Activated naive CD4-positive, alpha-beta T cell (primary cell): ENCODE results near the gene TXLNA.

Experiments used
- DNase-seq, 4 experiments: peaks; one replicate each; lab custom pipeline; 2025; lab: John Stamatoyannopoulos, UW

Gene TXLNA

DNA sequence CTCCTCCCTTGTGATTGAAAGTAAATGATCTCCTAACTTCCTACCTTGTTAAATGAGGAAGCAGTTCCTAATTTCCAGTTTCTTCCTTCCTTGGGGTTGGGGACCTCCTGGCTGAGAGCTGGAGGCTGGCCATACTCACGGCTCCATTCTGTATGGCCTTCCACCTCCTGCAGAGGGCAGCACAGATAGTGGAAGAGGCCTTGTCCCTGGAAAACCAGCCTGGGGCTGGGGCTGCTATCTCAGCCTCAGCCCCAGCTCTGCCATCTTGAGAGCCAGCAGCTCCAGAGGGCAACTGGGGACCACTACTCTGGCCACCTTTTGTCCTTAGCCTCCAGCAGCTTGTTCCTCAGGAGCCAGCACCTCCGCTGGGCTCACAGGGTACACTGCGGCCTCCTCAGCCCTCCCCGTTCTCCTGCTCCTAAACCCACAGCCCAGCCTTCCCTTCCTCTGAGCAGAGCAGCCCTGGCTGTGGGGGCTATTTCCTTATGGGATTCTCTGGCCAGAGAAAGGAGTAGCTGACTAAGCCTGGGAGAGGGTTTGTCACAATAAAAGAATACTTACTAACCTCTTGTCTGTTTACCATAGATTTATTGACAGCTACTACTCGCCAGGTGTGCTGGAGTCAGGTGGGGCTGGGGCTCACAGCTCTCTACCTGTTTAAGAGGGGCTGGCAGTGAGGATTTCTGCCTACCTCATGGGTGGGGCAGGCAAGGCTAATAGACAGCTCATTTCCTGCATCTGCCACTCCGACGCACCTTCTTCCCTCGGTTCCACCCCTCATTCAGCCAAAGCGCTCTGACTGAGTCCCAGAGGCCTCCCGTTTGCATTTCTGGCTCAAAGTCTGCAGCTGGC is 36.4 kb downstream of the TXLNA start:
- peak in 2 of 4 experiments; percentile 20 to 37 for DNase-seq

GRCh38 chr1:32216566-32216965 is 37.1 kb downstream of the TXLNA start:
- no peak for DNase-seq

DNA sequence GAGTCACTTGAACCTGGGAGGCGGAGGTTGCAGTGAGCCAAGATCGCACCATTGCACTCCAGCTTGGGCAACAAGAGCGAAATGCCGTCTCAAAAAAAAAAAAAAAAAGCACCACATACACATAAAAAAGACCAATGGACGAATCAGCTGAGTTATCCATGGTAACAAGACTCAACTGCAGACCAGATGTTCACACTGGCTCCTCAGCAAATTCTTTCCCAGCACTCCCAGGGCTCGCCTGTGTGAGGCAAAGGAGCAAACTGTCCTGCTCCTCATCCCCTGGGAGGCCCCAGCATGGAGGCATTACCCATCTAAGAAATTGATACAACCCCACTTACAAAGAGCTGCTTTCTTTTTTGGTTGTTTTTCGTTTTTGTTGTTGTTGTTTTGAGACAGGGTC is 39.5 kb downstream of the TXLNA start:
- DNase-seq: no peak

GRCh38 chr1:32220746-32221580 is 41.5 kb downstream of the TXLNA start:
- DNase-seq: no peak

GRCh38 chr1:32221581-32221979 is 42.1 kb downstream of the TXLNA start:
- no peak for DNase-seq

DNA sequence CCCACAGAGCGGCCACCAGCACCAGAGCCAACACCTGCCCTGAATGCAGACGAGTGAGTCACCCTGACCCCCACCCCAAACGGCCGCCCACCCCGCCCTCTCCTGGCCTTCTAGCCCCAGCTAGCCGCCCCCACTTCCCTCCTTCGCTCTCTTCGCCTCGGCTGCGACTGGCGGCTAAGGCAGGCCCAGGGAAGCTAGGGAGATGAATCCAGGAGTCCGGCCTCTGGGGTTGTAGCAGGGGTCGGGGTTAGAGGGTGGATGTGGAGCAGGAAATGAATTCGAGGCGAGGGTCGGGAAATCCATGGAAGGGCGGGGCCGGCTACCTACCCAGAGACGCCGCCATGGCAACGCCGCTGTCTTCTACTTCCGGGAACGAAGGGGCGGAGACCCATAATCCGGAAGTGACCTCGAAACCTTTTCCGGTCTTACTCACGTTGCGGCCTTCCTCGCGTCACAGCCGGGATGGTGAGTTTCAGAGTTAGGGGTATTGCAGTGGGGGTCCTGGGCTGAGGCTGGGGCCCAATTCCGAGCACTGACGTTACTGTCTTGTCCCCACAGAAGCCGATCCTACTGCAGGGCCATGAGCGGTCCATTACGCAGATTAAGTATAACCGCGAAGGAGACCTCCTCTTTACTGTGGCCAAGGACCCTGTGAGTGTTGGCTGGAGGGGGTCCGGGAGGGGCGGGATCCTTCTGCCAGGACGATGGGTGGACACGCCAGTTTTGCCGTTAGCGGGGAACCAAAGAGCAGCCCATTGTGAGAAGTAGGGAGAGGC is 42.7 kb downstream of the TXLNA start, which contains the start of the genes EIF3I and TMEM234:
Gene EIF3I, plus strand, starts transcription at position 428 of the 776 bp plus-strand sequence. Its CDS starts 35 bp downstream, at position 463.
Gene TMEM234, minus strand, starts transcription at position 374 of the 776 bp plus-strand sequence. Its CDS starts 31 bp downstream, at position 343.
- peak; percentile 61 to 83 (median 74) for DNase-seq

GRCh38 chr1:32223683-32224082 is 44.2 kb downstream of the TXLNA start:
- no peak for DNase-seq

DNA sequence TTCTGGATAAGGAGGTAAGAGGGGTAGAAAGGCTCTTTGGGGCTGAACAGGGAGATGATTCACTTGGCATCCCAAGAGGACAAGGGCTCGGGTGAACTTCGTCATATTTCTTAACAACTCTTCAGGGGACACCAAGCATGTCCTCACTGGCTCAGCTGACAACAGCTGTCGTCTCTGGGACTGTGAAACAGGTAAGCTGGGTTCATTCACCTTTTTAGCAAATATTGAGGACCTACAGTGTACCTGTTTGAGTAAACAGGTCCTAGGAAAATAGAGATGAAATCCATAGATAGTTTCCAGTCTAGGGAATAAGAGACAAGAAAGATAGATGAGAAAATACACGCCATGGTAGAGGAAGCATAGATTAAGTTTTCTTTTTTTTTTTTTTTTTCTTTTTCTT is 44.8 kb downstream of the TXLNA start:
- no peak for DNase-seq

GRCh38 chr1:32228771-32229170 is 49.3 kb downstream of the TXLNA start:
- DNase-seq: no peak

GRCh38 chr1:32231843-32232432 is 52.5 kb downstream of the TXLNA start:
- DNase-seq: no peak

GRCh38 chr1:32232558-32233304 is 53.3 kb downstream of the TXLNA start:
- DNase-seq: no peak

- DNase-seq: no peak
Measured at GRCh38 chr1:32234792-32235191, 55.3 kb downstream of the TXLNA start.

DNA sequence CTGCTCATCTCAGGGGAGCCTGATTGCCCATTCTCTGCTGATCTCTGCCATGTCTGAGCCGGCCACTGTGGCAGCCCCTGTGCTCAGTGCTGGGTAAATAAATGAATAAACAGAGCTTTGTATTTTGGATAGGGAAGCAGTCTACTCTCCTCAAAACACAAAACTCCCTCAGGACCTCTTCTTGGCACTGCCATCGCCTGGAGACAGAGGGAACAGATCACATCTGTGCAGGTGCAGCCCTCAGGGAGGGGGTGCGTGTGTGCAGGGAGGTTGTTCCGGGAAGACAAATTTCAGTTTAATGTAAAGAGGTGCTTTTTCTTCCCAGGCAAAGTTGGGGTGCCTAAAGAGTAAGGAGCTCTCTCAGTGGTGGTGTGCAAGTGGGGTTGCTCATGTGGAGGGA is 59.9 kb downstream of the TXLNA start:
- DNase-seq: no peak

- DNase-seq: no peak
Measured at GRCh38 chr1:32239790-32240139, 60.3 kb downstream of the TXLNA start.

DNA sequence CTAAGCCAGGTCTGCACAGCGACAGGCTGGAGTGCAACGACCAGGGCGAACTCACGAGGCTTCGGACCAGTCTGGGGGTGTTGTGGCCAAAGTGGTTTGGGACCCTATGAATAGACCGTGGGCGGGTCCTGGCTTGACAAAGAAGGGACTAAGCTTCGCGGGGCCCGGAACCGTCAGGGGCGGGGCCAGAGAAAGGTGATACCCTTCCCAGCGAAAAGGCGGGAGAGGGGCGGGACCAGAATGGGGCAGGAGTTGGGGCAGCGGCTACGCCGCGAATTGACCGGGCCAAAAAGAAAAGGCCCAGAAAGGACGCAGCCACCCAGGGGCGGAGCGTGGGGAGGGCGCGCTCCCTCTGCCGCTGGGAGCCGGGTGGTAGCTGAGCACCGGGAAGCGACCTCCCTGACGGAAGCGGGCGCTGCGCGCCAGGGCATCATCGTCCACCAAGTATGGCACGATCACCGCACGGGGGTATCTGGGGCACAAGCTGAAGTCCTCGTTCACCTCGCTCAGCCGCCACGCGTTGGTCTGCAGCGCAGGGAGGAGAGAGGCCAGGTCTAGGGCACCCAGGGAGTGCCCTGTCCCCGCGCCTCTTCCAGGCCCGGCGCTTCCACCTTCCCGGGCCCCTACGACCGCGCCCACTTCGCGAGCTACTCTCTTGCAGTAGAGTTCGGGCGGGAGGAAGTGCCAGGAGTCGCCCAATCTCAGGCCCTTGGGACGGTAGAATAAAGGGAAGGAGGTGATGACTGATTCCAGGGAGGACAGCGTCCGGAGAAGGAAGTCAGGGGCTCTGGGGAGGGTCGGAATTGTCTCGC is 60.9 kb downstream of the TXLNA start:
- peak in 2 of 4 experiments; percentile 24 to 59 for DNase-seq

DNA sequence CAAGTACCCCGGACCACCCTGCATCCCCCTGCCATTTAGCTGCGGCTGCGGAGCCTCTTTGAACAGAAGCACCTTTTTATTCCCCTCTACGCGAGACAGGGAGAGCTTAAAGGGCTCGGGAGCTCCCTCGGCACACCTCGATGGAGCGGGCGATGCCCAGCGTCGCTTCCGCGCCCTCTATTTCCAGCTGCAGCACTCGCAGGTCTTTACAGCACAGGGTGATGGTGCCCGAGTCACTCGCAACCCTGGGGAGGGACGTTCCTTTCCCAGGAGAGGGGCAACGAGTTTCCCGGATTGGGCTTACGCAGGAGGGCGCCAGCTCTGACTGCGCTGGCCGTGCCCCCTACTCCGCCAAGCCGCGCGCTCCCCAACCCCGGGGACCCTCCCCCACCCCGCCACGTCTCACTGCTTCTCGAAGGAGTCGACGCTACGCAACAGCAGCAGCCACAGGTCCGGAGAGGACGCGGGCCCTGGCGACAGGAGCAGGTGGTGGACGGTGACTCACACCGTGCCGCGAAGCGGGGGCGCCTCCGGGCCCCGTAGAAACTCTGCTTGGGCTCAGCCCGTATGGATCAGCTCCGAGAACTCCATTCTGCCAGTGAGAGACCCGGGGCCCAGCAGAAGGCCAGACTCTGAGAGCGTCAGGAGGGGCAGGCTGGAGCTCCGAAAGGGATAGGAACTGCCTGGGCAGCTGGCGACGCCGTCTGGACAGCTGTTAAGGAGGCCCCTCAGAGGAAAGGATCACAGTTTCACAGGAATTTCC is 61.7 kb downstream of the TXLNA start:
- DNase-seq: peak in 2 of 4 experiments; percentile 31 to 56

- no peak for DNase-seq
Measured at GRCh38 chr1:32242341-32242851, 62.9 kb downstream of the TXLNA start.

GRCh38 chr1:32246888-32247273 is 67.4 kb downstream of the TXLNA start, which contains the start of gene FAM167B:
FAM167B (plus strand) TSS chr1:32247222; CDS start chr1:32247422, 200 bp downstream.
- DNase-seq: no peak

GRCh38 chr1:32247452-32247851 is 68.0 kb downstream of the TXLNA start:
- no peak for DNase-seq
